Measurements from ENCODE around the gene KNCN. TPM values are rescaled to one million over a fixed set of nuclear protein-coding genes. Genes with fewer than 3 reads are reported as not detected.

The KNCN gene
- total RNA-seq, 1 donor from 2014 or later: not detected

- Mint-ChIP-seq H3K4me1 (ENCODE audit: unreplicated experiment) (peaks cover 23% of the 10 kb centered on the region), H3K9me3 (ENCODE audit: unreplicated experiment) (no peaks in the 10 kb centered on the region), H3K27me3 (ENCODE audit: unreplicated experiment) (peaks cover 42% of the 10 kb centered on the region), H3K36me3 (ENCODE audit: unreplicated experiment) (no peaks in the 10 kb centered on the region), H3K27ac (ENCODE audit: unreplicated experiment) (no peak overlapping the region), H3K4me3 (ENCODE audit: unreplicated experiment) (no peak overlapping the region)
- DNase-seq (ENCODE audit: extremely low spot score, unreplicated experiment): no peak
- TF ChIP-seq CTCF (IDR thresholded peaks at IDR 0.05): no peak
Observed at GRCh38 chr1:46524843-46525242, 26.6 kb downstream of the KNCN start.

GRCh38 chr1:46523496-46524353, 27.7 kb downstream of the KNCN start:
- no peak for DNase-seq (ENCODE audit: extremely low spot score, unreplicated experiment)
- H3K4me3 Mint-ChIP-seq (ENCODE audit: unreplicated experiment): no peak overlapping the region
- peaks cover 25% of the 10 kb centered on the region for H3K4me1 Mint-ChIP-seq (ENCODE audit: unreplicated experiment)
- no peaks in the 10 kb centered on the region for H3K36me3 Mint-ChIP-seq (ENCODE audit: unreplicated experiment)
- no peak overlapping the region for H3K27ac Mint-ChIP-seq (ENCODE audit: unreplicated experiment)
- TF ChIP-seq CTCF (IDR thresholded peaks at IDR 0.05): no peak
- H3K27me3 Mint-ChIP-seq (ENCODE audit: unreplicated experiment): peaks cover 31% of the 10 kb centered on the region
- H3K9me3 Mint-ChIP-seq (ENCODE audit: unreplicated experiment): no peaks in the 10 kb centered on the region

DNA sequence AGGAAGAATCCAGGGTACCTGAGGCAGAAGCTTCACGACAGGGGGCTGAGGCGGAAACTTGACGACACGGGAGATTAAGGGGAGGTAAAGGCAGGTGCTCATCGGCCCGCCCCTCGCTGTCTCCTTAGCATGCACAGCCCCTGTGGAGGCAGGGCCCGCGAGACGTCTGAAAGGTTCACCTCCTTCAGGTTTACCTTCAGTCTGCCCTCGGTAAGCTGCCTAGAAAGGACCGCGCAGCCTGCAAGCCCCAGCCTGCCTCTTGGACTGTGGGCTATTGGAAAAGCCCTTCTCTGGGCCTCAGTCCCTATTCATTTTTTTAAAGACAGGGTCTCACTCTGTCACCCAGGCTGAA, 28.5 kb downstream of the KNCN start:
- no peak overlapping the region for H3K4me3 Mint-ChIP-seq (ENCODE audit: unreplicated experiment)
- no peaks in the 10 kb centered on the region for H3K36me3 Mint-ChIP-seq (ENCODE audit: unreplicated experiment)
- DNase-seq (ENCODE audit: extremely low spot score, unreplicated experiment): no peak
- no peak for TF ChIP-seq CTCF (IDR thresholded peaks at IDR 0.05)
- peaks cover 25% of the 10 kb centered on the region for H3K4me1 Mint-ChIP-seq (ENCODE audit: unreplicated experiment)
- peaks cover 26% of the 10 kb centered on the region for H3K27me3 Mint-ChIP-seq (ENCODE audit: unreplicated experiment)
- H3K9me3 Mint-ChIP-seq (ENCODE audit: unreplicated experiment): no peaks in the 10 kb centered on the region
- H3K27ac Mint-ChIP-seq (ENCODE audit: unreplicated experiment): no peak overlapping the region

- TF ChIP-seq CTCF (IDR thresholded peaks at IDR 0.05): no peak
- no peak overlapping the region for H3K27ac Mint-ChIP-seq (ENCODE audit: unreplicated experiment)
Observed at GRCh38 chr1:46522184-46522968, 29.1 kb downstream of the KNCN start.

DNA sequence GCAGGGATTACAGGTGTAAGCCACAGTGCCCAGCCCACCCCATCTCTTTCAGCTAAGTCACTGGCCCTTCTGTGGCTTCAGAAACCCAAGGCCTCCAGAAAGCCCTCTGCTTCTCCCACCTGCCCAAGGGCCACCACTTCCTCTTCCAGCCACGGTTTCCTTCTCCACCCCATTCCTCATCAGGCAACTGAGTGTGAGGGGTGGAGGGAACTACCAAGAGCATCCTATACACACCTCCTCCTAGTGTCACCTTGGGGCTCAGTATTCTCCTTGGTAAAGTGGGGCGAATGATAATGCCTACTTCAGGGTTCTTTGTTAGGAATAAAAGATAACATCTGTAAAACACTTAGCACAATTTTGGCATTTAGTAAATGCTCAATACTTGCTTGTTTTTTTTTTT, 30.0 kb downstream of the KNCN start:
- DNase-seq (ENCODE audit: extremely low spot score, unreplicated experiment): no peak
- TF ChIP-seq CTCF (IDR thresholded peaks at IDR 0.05): no peak
- no peak overlapping the region for H3K27ac Mint-ChIP-seq (ENCODE audit: unreplicated experiment)
- peaks cover 33% of the 10 kb centered on the region for H3K4me1 Mint-ChIP-seq (ENCODE audit: unreplicated experiment)
- no peaks in the 10 kb centered on the region for H3K9me3 Mint-ChIP-seq (ENCODE audit: unreplicated experiment)
- no peaks in the 10 kb centered on the region for H3K36me3 Mint-ChIP-seq (ENCODE audit: unreplicated experiment)
- no peak overlapping the region for H3K4me3 Mint-ChIP-seq (ENCODE audit: unreplicated experiment)
- peaks cover 18% of the 10 kb centered on the region for H3K27me3 Mint-ChIP-seq (ENCODE audit: unreplicated experiment)

More at GRCh38 chr1:46522184-46522968, 29.1 kb downstream of the KNCN start:
- H3K36me3 Mint-ChIP-seq (ENCODE audit: unreplicated experiment): no peaks in the 10 kb centered on the region
- peaks cover 21% of the 10 kb centered on the region for H3K27me3 Mint-ChIP-seq (ENCODE audit: unreplicated experiment)
- DNase-seq (ENCODE audit: extremely low spot score, unreplicated experiment): no peak
- H3K4me1 Mint-ChIP-seq (ENCODE audit: unreplicated experiment): peaks cover 25% of the 10 kb centered on the region
- no peak overlapping the region for H3K4me3 Mint-ChIP-seq (ENCODE audit: unreplicated experiment)
- no peaks in the 10 kb centered on the region for H3K9me3 Mint-ChIP-seq (ENCODE audit: unreplicated experiment)
